ENCODE data around the gene DCDC2. TPM values are rescaled to one million over a fixed set of nuclear protein-coding genes. Genes with fewer than 3 reads are reported as not detected.

DCDC2 gene
- total and polyA plus RNA-seq, 2 donors from 2014 or later: 22.1 to 110 TPM

DNA sequence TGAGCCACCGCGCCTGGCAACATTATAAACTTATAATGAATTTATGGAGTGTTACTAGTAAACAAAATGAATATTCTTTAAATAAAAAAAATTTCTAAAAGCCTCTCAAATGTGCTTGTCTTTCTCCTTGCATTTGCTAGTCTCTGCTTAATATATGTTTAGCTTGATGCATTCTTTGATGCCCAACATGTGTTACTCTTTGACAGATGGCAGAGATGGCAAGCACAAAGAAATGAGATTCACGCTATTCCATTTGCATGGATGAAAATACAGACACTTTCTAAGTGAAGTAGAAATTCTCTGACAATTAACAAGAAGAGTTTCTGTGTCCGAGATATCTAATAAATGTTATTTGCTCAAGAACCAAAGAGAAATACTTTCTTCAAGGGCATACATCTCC is 30.1 kb downstream of the DCDC2 start:
- H3K36me3 ChIP-seq (ENCODE audit: control insufficient read depth in 2 of 3, insufficient read depth in 3 of 3, low read length in 3 of 3): no peaks in the 10 kb centered on the region
- no peak for DNase-seq
- TF ChIP-seq, protein P1, sequence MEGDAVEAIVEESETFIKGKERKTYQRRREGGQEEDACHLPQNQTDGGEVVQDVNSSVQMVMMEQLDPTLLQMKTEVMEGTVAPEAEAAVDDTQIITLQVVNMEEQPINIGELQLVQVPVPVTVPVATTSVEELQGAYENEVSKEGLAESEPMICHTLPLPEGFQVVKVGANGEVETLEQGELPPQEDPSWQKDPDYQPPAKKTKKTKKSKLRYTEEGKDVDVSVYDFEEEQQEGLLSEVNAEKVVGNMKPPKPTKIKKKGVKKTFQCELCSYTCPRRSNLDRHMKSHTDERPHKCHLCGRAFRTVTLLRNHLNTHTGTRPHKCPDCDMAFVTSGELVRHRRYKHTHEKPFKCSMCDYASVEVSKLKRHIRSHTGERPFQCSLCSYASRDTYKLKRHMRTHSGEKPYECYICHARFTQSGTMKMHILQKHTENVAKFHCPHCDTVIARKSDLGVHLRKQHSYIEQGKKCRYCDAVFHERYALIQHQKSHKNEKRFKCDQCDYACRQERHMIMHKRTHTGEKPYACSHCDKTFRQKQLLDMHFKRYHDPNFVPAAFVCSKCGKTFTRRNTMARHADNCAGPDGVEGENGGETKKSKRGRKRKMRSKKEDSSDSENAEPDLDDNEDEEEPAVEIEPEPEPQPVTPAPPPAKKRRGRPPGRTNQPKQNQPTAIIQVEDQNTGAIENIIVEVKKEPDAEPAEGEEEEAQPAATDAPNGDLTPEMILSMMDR (IDR thresholded peaks at IDR 0.05; ENCODE audit: borderline replicate concordance, extremely low read depth, insufficient read depth): no peak
- no peak for FAIRE-seq
- no peak overlapping the region for H3K4me3 ChIP-seq (ENCODE audit: low read length in 3 of 3)
- no peak overlapping the region for H3K9ac ChIP-seq (ENCODE audit: low read length in 3 of 3)
- no peaks in the 10 kb centered on the region for H3K27me3 ChIP-seq (ENCODE audit: control insufficient read depth, insufficient read depth, low read length)
- H3K4me1 ChIP-seq (ENCODE audit: control insufficient read depth in 2 of 3, insufficient read depth in 2 of 3, low read depth in 1 of 3, low read length in 3 of 3): peaks cover 4 to 13% (median 6%) of the 10 kb centered on the region in 3 donors
- no peaks in the 10 kb centered on the region for H3K9me3 ChIP-seq (ENCODE audit: control insufficient read depth in 2 of 3, insufficient read depth in 1 of 3, low read length in 3 of 3)
- intact Hi-C loops (cut with DNase I): no loop called here
- H3K27ac ChIP-seq (ENCODE audit: low read depth in 2 of 2, low read length in 2 of 2): no peak overlapping the region

- Histone ChIP-seq H3K9ac (ENCODE audit: low read length in 3 of 3) (no peak overlapping the region), H3K27me3 (ENCODE audit: control insufficient read depth, insufficient read depth, low read length) (no peaks in the 10 kb centered on the region), H3K4me3 (ENCODE audit: low read length in 3 of 3) (no peak overlapping the region), H3K9me3 (ENCODE audit: control insufficient read depth in 2 of 3, insufficient read depth in 1 of 3, low read length in 3 of 3) (no peaks in the 10 kb centered on the region), H3K4me1 (ENCODE audit: control insufficient read depth in 2 of 3, insufficient read depth in 2 of 3, low read depth in 1 of 3, low read length in 3 of 3) (peaks cover 8 to 23% (median 15%) of the 10 kb centered on the region in 3 donors), H3K36me3 (ENCODE audit: control insufficient read depth in 2 of 3, insufficient read depth in 3 of 3, low read length in 3 of 3) (no peaks in the 10 kb centered on the region), H3K27ac (ENCODE audit: low read depth in 2 of 2, low read length in 2 of 2) (no peak overlapping the region)
- intact Hi-C loops (cut with DNase I): no loop called here
- FAIRE-seq (no peak), DNase-seq (no peak)
- TF ChIP-seq, protein P1 (IDR thresholded peaks at IDR 0.05; ENCODE audit: borderline replicate concordance, extremely low read depth, insufficient read depth): no peak
Measured at GRCh38 chr6:24325978-24326377, 31.9 kb downstream of the DCDC2 start.

DNA sequence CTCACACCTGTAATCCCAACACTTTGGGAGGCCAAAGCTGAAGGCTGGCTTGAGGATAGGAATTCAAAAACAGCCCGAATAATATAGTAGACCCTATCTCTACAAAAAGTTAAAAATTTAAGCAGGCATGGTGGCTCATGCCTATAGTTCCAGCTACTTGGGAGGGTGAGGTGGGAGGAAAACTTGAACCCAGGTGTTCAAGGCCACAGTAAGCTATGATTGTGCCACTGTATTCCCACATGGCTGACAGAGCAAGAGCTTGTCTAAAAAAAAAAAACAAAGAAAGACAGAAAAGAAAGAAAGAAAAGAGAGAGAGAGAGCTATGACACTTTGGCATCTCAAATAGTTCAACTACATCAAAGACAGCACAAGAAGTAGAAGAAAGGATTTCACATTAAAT is 33.2 kb downstream of the DCDC2 start:
- TF ChIP-seq, protein P1 (IDR thresholded peaks at IDR 0.05; ENCODE audit: borderline replicate concordance, extremely low read depth, insufficient read depth): no peak
- DNase-seq: no peak

More for the DNA sequence above, 33.2 kb downstream of the DCDC2 start:
- peak overlapping the region; percentile 47 to 61 for H3K27ac ChIP-seq (ENCODE audit: low read depth in 2 of 2, low read length in 2 of 2)
- H3K9ac ChIP-seq (ENCODE audit: low read length in 3 of 3): no peak overlapping the region
- H3K4me1 ChIP-seq (ENCODE audit: control insufficient read depth in 2 of 3, insufficient read depth in 2 of 3, low read depth in 1 of 3, low read length in 3 of 3): peaks cover 8 to 23% (median 15%) of the 10 kb centered on the region in 3 donors
- no peaks in the 10 kb centered on the region for H3K9me3 ChIP-seq (ENCODE audit: control insufficient read depth in 2 of 3, insufficient read depth in 1 of 3, low read length in 3 of 3)
- FAIRE-seq: no peak
- intact Hi-C loops (cut with DNase I): no loop called here
- no peaks in the 10 kb centered on the region for H3K27me3 ChIP-seq (ENCODE audit: control insufficient read depth, insufficient read depth, low read length)
- H3K4me3 ChIP-seq (ENCODE audit: low read length in 3 of 3): no peak overlapping the region
- H3K36me3 ChIP-seq (ENCODE audit: control insufficient read depth in 2 of 3, insufficient read depth in 3 of 3, low read length in 3 of 3): no peaks in the 10 kb centered on the region

Measured in kidney (tissue), 14 donors.